Brain pericyte (primary cell): ENCODE data around the gene CHGA.

Experiments
- DNase-seq: peaks from one replicate; pipeline ENCODE4 v3.0.0-alpha.2; 2012; ENCODE audit warnings: low read depth, low spot score

Gene CHGA

DNA sequence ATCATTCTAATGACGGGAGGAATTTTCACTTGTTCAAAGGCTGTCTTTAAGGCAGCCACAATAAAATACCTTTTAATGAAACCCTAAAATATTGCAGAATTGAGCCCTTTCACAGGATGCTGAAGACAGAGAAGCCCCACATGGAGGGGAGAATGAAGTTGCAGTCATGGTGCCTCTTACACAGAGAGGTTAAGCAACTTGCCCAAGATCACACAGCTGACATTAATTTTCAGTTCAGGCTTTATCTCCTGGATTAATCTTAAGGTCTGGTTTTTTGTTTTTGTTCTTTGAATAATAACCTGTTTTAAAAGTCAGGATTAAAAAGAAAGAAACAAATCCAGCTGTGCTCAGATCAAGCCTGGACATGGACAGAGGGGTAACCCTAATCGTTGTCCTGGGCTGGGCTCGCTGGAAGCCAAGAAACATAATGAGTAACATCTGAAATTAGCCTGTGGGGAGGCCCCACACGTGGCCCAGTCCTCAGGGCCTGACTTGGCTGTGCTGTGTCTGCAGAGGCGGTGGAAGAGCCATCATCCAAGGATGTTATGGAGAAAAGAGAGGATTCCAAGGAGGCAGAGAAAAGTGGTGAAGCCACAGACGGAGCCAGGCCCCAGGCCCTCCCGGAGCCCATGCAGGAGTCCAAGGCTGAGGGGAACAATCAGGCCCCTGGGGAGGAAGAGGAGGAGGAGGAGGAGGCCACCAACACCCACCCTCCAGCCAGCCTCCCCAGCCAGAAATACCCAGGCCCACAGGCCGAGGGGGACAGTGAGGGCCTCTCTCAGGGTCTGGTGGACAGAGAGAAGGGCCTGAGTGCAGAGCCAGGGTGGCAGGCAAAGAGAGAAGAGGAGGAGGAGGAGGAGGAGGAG is 8.0 kb downstream of the CHGA start:
- DNase-seq = no peak

DNA sequence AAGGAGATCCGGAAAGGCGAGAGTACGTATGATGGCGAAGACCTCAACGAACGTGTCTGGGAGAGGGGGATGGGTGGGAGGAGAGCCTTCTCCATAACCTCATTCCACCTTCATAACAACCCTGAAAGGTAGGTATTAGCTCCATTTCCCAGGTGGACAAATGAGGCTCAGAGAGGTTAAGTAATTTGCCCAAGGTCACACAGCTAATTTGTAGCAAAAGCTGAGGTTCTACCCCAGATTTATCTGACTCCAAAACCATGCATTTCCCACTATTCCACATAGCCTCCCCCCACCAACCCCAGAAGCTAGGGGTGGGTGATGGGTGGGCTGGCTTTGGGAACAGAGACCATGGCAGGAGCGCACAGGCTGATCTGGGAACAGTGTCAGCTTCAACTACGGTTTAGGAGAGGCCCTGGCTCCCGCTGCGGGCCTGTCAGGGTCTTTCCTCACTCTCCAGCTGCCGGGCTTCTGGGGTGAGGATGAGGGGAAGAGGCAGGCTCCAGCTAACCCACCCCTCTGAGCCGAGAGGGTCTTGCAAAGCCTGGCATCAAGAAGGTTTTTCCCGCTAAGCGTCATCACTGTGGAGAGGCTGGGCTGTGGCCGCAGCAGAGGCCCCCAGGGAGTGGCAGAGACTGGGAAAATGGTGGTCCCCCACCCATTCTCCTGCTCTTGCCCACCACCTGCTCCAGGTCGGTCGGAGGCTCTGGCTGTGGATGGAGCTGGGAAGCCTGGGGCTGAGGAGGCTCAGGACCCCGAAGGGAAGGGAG is 8.9 kb downstream of the CHGA start:
- no peak for DNase-seq

DNA sequence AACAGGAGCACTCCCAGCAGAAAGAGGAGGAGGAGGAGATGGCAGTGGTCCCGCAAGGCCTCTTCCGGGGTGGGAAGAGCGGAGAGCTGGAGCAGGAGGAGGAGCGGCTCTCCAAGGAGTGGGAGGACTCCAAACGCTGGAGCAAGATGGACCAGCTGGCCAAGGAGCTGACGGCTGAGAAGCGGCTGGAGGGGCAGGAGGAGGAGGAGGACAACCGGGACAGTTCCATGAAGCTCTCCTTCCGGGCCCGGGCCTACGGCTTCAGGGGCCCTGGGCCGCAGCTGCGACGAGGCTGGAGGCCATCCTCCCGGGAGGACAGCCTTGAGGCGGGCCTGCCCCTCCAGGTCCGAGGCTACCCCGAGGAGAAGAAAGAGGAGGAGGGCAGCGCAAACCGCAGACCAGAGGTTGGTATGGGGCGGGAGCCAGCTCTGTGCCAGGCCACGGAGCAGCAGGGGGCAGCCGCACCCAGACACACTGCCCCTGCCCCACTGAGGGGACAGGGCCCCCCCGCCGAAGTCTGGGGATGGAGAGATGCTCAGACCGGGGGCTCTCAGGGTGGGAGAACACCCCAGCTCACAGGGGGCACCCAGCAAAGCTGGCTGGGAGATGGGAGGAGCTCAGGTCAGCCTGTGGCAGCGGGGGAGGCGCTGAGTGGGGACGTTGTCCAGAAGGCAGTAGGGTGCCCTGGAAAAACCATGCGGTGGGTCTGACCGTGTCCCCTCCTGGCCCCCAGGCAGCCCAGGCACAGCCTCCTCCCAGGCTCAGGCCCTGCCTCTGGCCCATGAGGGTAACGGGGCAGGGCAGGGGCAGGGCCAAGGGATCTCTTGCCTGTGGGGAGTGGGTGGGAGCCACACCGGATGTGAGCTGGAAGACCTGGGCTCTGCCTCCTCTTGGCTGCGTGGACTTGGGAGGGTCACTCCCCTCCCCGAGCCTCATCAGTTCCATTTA is 9.8 kb downstream of the CHGA start:
- DNase-seq = no peak

DNA sequence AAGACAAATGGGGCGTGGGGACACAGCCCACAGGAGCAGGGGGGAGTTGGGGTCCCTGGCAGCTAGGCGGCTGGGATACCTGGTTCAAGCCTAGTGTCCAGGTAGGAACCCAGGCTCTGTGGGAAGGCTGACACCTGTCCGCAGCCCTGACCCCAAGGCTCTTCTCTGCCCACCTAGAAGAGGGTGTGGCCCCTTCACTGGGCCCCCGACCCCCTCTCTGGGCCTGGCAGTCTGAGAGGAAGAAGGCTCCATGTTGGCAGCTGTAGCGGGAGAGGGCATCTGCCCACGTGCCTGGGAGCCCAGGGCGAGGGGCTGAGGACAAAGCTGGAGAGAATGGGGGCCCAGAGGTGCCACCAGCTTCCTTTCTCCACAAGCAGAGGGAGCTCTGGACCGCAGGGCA is 10.5 kb downstream of the CHGA start:
- no peak for DNase-seq

DNA sequence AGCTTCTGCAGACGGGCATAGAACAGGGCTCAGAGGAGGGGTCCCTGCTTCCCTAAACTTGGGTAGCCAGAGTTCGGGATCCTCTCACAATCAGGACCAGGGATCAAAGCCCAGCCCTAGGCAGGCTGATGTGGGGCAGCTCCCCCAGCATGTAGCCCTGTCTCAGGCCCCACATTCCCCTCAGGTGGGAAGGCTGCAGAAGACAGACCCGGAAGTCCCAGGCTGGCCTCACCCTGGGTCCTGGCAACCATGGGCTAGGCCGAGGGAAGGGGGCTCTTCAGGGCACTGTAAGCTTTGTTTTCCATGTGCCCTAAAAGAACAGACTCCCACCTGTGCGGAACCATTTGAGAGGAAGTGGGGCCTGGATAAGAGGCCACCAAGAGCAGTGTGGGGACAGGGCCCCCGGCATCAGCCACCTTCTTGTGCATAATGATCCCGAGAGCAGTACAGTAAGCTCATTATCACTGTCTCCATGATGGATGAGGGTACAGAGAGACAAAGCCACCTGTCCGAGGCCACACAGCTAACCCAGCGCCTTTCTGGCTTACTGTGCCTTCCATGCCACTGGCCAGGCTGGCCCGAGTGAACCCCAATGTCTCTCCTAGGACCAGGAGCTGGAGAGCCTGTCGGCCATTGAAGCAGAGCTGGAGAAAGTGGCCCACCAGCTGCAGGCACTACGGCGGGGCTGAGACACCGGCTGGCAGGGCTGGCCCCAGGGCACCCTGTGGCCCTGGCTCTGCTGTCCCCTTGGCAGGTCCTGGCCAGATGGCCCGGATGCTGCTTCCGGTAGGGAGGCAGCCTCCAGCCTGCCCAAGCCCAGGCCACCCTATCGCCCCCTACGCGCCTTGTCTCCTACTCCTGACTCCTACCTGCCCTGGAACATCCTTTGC is 11.5 kb downstream of the CHGA start:
- no peak for DNase-seq

DNA sequence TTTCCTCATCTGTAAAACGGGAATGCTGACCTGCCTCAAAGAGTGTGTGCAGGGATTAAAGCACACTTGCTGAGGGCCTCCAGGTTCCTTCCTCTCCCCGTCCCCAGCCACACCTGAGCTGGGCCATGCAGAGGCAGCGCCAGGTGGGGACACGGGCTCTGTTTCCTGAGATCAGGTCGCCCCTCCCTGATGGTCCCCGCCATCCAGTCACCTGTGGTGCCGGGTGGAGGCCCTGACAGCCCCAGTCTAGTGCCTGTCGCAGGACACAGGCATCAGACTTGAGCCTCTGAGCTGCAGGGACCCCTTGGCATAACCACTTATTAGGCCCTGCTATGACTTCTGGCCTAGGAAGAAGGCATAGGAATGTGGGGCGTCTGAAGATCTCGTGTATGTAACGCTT is 12.5 kb downstream of the CHGA start:
- DNase-seq = no peak

DNA sequence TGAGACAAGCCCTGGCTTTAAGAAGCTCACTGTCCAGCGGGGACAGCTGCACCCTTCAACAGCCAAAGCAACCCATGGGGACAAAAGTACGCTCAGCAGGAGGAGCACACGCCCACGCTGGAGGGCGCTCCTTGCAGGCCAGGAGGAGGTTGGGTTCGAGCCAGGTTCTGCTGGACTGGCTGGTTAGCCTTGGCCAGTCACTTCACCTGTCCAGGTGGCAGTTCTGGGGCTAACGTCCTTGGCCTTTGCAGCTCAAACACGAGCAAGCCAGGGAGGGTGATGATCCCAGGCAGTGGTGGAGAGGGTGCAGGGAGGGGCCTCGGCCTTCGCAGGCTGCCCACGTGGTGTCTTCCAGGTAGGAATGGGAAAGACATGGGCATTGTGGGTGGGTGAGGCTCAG is 13.1 kb downstream of the CHGA start:
- no peak for DNase-seq

DNA sequence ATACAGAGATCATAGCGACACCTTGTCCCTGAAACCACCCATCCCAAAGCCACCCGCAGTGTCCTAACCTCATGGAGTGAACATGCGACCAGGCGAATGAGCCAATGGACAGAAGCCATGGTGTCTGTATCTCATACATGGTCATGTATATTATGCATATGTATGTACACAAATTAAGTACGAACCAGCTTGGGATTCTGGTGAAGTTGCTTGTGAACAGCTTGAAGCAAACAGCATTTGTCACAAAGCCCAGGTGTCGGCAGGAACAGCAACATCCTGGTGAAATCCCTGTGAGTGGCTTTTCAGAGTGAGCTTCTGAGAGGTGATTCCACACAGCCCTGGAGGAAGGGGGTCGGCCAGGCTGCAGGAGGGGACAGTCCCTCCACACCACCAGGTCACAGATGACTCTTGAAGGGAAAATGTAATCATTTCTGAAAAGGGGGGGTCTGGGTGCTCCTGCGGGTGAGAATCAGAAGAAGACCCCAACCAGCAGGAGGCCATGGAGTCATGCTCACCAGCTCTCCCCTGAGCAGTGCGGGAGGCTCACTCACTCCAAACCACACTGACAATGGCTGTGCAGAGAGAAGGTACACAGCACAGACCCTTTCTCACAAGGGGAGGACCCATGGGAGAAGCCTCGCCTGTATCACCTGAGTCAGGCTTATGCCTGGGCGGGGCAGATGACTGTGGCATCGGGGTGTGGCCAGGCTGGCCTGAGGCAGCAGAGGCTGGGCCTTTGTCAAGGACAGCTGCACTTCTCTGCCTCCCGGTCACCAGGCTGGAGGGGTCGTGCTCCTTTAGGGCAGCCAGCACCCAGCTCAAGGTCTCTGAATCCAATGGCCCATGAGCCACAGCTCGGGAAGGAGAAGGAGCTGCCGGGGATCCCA is 14.3 kb downstream of the CHGA start:
- no peak for DNase-seq

DNA sequence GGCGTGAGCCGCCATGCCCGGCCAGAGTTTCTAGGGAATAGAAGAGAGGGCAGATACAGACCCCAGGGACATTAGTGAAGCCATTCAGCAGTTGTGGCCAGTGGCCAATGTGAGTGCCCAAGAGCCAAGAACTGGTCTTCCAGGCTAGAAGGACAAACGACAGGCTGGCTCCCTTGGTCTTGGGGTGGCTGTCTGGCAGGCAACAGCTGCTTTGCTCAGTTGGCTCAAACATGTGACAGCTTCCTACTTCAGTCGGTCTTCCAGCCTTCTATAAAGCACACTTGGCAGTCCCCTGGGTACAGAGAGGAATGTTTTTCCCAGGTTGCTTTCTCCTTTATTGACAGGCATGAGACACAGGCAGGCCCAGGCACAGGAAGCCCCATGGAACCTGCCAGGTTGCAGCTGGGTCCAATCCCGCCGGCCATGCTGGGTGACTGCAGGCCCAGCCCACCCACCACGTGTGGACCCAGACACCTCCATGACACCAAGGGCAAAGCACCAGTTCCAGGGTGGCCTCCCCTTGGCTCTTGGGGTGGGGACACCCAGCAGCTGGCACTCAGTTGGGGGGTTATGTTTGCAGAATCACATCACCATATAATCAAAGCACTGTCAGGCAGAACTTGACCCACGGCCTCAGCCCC is 15.4 kb downstream of the CHGA start:
- no peak for DNase-seq

DNA sequence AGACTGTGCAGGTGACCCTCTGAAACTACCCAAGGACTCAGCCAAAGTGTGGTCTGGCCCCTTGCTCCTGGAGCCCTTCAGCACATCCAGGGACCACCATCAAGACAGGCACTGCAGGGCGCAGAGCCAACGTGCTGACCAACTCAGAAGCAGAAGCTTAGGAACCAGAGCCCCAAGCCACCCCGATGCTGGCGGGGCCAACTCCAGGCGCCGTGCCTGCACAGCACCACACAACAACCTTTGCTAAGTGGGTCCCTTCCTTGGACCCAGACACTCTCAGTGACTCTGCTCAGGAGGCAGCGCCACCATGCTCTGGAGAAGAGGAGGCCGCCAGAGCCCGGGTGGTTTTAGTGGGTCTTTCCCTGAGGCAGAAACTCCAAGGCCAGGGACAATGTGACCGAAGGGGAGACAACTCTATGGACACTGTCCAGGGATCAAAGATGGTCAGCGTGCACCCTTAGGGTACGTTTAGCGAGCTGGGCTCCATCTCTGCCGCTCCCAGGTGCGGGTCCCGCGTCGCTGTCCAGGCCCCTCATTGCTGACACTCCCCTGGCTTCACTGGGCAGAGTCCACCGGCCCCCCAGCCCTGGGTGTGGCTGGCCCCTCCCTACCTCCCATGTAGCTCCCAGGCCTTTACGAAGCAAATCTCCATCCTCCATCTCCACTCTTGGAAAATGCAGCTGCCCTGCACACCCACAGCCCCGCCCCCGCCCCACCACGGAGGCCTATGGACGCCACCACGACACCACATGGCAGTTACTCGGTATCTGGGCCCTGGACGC is 16.1 kb downstream of the CHGA start:
- DNase-seq = no peak

DNA sequence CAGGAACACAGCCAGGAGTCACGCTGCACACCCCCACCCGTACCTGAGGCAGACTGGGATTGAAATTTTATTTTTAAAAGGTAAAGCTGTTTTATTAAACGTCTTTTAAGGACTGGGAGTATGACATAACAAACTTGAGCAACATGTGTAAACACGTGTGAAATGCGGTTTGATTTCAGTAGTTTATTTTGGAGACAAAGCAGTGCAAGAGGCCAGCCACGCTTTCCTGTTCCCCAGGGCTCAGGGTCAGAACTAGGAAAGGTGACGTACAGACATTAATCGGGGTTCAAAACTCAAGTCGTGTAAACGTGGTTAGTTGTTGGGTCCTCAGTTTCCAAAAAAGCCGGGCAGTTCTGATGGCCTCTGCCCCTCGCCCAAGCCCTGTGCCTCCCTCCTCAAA is 16.7 kb downstream of the CHGA start:
- DNase-seq = no peak

DNA sequence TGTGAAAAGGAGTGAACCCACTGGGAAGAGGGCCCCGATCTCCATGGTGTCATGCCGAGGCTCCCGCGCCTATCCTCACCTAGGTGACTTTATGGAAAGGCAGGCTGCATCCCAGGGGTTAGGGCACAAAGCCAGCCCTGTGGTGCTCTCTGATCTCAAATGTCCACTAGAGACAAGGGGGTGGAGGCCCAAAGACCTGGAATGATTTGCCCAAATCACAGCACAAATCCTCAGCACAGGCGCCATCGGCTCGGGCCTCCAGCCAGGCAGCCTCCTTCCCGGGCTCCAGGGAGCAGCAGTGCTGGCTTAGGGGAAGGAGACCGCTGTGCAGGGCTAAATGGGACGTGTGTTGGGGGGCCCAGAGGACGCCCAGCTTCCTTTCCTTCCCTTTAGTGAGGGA is 17.6 kb downstream of the CHGA start:
- no peak for DNase-seq

DNA sequence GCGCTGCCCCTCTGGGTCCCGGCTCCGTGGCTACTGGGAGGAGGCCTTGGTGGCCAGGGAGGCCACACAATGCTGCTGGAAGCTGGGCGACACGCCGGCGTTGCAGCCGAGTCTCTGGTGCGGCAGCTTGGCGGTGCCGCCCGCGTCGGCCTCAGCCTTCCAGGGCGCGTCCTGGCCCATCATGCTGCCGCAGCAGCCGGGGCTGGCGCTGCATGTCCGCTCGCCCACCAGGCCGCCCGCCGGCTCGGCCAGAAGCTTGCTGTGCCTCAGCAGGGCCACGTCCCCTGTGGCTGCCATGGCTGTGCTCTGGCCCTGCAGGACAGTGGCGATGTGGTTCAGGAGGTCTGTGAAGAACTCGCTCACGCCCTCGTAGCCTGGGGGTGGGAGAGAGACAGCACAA is 18.6 kb downstream of the CHGA start:
- DNase-seq = no peak

DNA sequence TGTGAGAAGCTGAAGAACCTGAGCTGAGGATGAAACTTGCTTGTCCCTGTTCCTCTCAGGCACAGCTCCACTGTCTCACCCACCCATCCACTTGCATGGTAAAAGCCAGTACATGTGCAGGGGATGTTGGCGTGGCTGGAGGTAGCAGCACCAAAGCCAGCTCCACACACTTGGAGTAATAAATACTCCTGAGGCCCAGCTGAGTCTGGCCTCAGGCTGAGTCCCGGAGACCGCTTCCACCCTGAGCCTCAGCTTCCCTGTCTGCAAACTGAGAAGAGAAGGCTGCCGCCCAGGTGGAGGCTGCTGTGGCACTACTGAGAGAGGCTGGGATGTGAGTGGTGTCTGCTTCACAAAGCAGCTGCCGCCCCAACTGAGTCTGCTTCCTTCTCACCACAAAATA is 19.2 kb downstream of the CHGA start:
- no peak for DNase-seq

DNA sequence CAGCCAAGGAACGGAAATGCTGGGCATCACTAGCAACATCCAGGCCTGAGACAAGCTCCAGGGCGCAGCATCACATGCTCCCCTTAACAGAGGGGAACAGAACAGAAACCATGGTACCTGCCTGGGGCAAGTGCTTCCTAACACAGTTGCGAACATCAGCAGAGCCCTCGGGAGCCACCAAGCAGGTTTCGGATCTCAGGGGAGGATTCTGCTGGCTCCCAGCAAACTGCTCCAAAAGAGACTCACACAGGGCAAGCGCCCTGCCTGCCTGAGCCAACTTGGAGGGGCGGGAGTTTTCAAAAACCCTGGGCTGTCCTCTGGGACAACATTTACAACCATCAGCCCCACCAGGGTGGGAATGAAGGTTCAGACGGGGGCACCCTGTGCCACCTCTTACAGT is 19.6 kb downstream of the CHGA start:
- no peak for DNase-seq

DNA sequence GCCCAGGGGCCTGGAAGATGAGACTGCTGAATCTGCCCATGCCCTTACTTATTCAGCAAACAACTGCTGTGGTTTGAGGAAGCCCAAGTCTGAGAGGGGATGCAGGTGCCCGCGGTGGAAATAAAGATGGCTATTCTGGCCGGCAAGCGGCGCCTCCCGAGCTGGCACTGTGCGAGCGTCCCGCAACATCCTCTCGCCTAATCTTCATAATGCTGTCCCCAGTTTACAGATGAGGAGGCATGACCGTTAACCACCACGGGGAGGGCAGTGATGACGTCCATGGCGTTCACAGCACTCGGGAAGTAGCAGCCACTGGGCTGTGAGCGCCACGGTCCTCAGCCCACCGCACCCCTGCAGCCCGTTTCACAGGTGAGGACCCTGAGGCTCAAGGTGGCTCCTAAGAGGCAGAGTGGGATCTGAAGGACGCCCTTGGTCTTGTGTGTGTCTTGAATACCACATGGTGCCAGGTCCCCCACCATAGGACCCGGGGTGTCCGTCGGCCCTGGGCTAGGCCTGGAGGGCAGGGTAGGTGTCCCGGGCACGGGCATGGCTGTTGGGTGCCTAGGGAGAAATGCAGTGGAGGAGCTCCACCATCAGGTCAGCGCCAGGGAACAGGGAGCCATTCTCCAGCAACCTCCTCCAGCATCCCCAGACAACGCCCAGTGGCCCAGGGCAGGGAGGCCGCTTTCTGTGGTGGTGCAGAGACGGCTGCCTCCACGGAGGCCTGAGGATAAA is 20.2 kb downstream of the CHGA start:
- DNase-seq = no peak

DNA sequence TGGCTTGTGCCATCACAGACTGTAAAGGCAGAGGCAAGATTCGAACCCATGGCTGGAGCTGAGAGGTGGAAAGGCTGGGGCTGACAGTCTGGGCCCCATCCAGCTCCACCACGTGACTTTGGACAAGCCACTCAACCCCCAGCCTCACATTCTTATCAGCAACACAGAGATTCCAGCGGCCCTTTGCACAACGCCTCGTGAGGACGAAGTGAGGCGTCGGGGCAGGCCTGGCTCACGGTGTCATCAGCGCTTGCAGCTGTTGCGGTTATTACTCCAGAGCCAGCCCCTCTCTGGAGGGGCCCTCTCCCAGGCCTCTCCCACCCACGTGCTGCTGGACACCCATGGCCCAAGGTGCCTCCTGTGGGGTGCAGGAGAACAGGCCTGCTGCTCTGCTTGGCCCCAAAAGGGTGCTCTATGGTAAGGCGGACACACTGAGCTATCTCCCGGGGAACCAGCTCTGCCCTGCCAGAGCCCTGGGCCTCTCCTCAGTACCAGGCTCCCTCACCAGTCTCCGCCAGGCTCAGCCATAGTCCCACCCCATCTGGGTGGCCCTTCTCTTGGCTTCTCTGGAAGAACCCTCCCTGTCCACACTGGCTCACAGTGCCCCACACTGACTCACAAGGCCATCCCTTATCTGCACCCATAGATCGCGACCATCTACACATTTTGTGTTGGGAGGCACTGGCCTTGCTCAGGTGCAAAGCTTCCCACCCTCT is 21.1 kb downstream of the CHGA start:
- DNase-seq = no peak
